Retina (tissue), 1 donor: ENCODE data around the gene FSCN2.
"Not testable (repeated sequence)": the region's sequence is repeated elsewhere in the genome, so short reads cannot be mapped to it uniquely, and the experiment has no call there.

Experiments used
- DNase-seq: peaks from one replicate; pipeline ENCODE4 v3.0.0-alpha.2; 2016

Gene FSCN2

DNA sequence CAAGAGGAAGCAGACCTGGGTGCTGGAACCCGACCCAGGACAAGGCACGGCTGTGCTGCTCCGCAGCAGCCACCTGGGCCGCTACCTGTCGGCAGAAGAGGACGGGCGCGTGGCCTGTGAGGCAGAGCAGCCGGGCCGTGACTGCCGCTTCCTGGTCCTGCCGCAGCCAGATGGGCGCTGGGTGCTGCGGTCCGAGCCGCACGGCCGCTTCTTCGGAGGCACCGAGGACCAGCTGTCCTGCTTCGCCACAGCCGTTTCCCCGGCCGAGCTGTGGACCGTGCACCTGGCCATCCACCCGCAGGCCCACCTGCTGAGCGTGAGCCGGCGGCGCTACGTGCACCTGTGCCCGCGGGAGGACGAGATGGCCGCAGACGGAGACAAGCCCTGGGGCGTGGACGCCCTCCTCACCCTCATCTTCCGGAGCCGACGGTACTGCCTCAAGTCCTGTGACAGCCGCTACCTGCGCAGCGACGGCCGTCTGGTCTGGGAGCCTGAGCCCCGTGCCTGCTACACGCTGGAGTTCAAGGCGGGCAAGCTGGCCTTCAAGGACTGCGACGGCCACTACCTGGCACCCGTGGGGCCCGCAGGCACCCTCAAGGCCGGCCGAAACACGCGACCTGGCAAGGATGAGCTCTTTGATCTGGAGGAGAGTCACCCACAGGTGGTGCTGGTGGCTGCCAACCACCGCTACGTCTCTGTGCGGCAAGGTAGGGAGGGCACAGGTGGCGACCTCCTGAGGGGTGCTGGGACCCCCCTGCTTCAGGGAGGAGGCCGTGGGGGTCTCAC, 667 bp downstream of the FSCN2 start:
- no peak for DNase-seq

DNA sequence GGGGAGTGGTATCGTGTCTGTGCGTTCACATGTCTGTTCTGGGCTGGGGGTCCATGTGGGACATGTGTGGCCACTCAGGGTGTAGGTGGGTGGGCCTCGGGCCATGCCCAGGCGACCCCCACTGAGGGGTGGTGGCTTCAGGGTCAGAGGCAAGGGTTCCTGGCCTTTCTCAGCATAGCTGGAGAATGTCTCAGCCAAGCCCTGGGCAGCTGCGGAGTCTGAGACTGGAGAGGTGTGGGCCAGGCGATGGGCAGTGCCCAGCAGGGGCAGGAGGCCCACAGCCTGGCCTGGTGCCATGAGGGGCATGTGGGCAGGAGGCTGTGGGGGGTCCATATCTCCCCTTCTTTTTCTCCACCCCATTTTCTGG, 1.2 kb downstream of the FSCN2 start:
- DNase-seq, result no peak

DNA sequence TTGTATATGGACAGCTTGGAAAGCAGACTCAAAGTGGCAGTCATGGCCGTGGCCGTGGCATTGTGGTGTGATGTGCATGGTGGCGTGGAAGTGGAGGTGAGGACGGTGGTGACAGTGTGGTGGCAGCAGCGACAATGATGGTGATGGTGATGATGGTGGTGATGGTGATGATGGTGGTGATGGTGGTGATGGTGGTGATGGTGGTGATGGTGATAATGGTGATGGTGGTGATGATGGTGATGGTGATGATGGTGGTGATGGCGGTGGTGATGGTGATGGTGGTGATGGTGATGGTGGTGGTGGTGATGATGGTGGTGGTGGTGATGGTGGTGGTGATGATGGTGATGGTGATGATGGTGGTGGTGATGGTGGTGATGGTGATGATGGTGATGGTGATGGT, 2.8 kb downstream of the FSCN2 start:
- DNase-seq, result not testable (repeated sequence)

DNA sequence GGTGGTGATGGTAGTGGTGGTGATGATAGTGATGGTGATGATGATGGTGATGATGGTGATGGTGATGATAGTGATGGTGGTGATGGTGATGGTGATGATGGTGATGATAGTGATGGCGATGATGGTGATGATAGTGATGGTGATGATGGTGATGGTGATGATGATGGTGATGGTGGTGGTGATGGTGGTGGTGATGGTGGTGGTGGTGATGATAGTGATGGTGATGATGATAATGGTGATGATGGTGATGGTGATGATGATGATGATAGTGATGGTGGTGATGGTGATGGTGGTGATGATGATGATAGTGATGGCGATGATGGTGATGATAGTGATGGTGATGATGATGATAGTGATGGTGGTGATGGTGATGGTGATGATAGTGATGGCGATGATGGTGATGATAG, 3.8 kb downstream of the FSCN2 start:
- DNase-seq, result not testable (repeated sequence)

DNA sequence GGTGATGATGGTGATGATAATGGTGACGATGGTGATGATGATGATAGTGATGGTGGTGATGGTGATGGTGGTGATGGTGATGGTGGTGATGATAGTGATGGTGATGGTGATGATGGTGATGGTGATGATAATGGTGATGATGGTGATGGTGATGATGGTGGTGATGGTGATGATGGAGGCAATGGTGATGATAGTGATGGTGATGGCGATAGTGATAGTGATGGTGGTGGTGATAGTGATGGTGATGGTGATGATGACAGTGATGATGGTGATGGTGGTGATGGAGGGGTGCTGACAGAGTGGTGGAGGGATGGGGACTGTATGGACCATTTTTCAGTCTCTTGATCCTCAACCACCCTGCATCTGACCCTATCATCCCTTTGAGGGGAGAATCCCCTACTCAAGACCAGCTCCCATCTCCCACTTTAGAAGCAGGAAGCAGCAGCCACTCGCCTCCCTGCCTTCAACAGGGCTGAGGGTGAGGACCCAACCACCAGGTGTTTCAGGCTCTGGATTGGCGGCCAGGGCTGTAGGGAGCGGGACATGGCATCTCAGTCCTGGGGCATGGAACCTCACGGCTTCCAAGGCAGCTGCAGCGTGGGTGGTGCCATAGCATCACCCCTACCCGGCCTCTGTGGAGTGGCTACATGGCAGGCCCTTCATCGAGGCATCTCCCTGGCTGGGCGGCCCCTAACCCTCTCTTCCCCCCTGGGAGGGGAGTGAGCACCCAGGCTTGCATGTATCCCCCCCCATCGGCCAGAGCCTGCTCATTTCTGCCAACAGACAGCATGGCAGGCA, 4.5 kb downstream of the FSCN2 start:
- peak; percentile 29 for DNase-seq

DNA sequence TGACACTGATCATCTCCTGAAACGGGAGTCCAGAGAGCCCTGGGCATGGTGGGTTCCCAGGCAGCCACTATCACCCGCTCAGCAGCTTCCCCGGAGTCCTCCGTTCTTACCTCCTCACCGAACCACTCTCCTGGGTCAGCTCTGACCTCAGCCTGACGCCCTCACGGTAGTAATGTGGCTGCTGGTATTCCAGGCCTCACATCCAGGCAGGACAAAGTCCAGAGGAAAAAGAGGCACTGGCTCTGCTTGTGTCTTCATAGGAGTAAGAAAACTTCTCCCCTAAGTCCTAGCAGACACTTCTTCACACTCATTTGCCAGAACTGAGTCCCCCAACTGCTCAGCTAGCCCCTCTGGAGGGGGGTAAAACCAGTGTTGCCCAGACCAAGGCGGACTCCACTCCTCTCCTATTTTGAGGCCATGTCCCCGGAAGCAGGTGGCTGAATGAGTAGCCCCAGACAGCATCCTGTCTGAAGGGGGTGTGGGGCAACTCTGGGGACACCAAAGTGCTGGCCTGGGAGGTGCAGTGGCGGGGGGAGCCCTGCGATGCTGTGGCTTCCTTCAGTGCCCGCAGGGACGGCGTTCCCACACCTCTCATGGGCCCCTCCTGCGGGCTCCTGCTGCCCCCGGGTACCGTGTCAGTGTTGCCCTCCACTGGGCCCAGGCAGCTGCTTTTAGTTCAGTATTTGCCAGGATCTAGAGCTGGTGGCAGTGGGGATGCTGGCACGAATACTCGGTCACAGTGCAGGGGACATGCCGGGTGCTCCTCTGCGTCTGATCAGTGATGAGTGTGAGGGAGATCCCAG, 5.4 kb downstream of the FSCN2 start:
- no peak for DNase-seq

DNA sequence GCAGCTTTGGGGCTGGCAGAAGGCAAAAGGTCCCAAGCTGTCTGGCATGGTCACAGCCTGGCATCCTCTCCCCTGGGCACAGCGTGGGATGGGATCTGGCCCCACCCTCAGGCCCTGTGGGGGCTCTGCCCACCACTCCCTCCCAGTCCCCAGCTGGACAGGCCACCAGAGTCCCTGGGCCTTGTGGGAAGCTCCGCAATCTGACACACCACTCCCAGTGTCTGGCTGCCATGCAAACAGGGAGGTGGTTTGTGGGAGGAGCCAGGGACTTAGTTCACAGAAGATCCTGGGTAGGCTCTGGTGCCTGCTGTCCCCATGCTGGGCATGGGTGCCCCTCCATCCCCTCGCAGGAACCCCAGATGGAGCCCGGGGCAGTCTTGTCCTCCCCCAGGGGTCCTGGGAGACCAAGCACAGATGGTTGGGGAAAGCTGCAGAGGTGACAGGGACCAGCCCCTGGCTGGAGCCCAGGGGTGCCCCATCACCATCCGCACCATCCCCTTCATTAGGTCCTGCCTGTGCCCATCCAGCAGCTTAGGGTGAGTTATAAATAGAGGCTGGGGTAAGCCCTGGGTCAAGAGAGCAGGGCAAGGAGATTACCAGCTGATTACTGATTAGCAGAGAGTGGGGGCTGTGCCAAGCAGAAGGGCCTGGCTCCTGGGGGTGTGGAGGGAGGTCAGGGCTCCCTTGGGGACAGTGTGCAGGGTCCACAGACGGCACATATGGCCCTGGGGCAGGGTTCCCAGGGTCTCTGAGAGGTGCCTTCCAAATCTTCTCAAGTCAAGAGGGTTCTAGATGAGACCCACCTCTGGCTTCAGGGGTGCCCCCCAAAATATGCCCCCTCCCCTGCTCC, 6.2 kb downstream of the FSCN2 start:
- DNase-seq, result no peak

DNA sequence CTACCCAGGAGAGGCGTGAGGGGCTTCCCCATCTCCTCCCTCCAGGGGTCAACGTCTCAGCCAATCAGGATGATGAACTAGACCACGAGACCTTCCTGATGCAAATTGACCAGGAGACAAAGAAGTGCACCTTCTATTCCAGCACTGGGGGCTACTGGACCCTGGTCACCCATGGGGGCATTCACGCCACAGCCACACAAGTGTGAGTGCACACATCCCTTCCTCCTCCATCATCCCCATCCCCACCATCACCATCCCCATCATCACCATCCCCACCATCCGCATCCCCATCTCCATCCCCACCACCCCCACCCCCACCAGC, 6.8 kb downstream of the FSCN2 start:
- DNase-seq, result no peak

DNA sequence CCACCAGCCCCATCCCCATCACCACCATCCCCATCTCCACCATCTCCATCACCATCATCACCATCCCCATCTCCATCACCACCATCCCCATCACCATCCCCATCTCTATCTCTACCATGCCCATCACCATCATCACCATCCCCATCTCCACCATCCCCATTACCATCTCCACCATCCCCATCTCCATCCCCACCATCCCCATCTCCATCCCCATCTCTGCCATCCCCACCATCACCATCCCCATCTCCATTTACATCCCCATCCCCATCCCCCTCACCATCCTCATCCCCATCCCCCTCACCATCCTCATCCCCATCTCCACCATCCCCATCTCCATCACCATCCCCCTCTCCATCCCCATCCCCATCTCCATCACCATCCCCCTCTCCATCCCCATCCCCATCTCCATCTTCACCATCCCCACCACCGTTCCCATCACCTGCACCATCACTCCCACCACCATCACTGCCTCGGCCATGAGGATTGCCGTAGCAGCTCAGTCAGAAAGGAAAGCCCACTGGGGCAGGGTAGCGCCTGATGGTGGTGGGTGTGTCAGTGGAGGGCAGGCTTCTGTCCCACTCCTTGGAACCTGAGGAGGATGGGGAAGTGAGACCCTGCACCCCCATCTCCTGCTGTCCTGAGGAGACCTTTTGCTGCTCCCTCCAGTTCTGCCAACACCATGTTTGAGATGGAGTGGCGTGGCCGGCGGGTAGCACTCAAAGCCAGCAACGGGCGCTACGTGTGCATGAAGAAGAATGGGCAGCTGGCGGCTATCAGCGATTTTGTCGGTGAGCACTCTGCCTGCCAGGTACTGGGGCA, 7.5 kb downstream of the FSCN2 start:
- no peak for DNase-seq

DNA sequence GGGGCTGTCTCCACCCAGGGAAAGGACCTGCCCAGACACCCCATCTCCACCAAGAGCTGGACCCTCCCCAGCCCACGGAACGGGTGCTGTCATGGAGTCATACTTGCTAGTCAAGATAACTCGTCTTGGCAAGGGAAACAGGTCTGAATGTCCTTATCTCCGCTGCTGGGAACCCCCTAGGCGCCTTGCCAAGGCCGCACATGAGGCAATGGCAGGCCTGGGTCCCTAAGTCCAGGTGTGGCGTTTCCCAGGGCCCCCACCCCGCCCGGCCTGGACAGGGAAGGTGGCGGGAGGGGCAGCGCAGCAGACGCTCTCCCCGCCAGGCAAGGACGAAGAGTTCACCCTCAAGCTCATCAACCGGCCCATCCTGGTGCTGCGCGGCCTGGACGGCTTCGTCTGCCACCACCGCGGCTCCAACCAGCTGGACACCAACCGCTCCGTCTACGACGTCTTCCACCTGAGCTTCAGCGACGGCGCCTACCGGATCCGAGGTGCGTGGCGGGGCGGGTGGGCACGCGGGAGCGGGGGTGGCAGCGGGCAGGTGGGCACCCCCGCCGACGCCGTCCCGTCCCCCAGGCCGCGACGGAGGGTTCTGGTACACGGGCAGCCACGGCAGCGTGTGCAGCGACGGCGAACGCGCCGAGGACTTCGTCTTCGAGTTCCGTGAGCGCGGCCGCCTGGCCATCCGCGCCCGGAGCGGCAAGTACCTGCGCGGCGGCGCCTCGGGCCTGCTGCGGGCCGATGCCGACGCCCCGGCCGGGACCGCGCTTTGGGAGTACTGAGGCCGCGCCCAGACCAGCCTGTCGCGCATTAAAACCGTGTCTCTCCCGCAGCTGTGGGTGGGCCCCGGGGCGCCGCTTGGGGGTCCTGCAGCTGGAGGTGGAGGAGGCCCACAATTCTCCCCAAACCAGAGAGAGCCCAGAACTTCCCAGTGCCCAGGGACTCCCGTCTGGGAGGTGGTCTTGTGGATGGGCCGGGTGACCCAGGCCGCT, 8.4 kb downstream of the FSCN2 start:
- peak; percentile 62 for DNase-seq

DNA sequence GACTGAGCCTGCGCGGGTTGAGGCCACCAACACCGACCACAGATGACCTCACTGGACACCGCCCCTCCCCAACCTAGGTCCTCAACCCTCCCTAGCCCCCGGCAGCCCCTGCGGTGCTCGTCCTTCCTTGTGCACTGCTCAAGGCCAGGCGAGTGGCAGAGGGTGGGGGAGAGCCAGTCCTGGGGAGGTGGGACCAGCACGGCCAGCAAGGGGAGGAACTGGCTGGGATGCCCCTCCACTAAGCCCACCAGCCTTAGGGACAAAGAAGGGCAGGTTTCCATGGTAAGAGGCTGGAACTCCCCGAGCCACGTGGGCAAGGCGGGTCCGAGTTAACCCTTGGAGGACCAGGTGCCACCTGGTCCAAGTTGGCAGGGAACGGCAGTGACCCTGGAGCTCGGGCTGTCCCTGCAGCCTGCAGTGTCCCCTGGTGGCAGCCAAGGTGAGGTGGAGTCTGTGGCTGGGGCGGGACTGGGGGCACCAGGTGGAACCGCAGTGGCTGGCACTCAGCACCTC, 9.2 kb downstream of the FSCN2 start:
- DNase-seq, result no peak

DNA sequence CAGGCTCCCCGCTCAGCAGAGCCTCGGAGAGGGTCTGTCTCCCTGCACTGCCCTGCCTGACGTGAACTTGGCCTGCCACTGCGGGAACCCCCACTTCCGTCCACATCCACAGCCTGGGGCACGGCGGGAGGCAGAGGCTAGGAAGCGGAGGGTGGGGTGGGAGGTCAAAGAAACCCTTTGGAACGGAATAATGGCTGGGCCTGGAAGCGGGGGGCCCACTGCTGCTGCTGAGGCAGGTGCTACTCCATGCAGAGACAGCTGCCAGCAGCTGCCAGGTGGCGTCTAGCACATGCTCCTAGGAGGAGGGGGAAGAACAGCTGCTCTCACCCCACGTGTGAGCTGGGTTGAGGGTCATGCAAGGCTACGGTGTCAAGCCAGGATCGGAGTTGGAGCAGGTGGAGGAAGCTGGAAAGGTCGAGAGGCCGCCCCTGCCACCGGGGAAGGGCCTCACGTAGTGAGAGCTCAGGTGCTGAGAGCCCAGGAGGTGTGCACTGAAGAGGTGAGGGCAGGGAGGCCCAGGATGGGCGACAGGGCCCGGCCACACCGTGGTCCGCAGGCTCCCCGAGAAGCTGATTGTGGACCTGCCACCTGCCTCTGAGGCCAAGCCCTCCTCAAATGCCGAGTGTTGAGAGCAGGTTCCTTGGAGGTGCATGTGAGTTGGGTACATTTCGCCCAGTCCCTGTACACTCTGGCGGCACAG, 9.8 kb downstream of the FSCN2 start:
- peak; percentile 91 for DNase-seq

DNA sequence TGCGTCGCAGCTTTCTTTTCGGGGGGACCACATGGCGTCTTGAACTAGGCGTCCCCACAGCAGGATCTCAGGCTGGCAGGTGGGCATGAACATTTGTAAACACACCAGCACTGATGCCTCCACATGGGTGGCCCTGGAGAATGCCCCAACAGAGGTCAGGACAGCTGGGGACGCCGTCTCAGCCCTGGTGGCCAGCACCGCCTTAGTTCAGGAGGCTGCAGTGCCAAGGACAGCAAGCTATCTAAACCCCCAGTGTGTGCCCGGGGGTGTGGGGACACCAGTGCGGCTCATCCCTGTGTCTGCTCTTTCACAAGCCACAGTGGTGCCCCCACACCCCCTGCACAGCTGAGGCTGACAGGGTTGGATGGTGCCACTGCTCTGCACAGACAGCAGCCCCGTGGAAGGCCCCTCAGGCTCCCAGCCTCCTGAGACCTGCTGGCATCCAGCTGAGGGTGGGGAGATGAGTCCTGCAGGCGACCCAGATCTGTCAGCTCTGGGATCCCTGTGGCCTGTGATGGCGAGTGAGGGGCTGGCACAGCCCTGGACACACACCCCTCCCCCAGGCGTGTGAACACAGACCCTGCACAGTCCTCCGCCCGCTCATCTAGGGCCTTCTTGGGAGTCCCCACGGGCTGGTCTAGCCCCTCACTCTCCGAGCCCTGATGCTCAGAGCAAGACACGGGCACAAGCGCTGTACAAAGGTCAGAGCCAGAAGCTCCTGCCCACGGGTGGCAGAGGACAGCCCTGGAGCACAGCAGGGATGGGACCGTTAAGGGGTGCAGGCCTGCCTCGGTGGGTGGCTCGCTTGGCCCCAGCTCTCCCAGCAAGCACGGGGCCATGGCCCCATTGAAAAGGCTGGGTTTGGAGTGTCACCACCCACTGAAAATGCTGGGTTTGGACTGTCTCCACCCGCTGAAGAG, 10.7 kb downstream of the FSCN2 start:
- DNase-seq, result peak; percentile 95

DNA sequence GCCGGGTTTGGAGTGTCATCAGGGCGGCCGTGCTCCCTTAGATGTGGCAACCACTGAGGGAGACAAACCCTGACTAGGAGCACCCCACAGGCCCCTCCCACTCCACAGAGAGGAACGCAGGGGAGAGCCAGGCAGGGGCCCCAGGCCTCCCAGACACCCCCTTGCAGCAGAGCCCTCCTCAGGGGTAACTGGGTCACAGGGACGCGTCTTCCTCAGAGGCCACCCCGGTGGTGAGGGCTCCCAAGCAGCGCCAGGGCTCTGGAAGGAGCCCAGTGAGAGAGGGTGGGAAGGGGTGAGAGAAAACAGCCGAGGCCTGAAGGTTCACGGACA, 11.4 kb downstream of the FSCN2 start:
- no peak for DNase-seq

DNA sequence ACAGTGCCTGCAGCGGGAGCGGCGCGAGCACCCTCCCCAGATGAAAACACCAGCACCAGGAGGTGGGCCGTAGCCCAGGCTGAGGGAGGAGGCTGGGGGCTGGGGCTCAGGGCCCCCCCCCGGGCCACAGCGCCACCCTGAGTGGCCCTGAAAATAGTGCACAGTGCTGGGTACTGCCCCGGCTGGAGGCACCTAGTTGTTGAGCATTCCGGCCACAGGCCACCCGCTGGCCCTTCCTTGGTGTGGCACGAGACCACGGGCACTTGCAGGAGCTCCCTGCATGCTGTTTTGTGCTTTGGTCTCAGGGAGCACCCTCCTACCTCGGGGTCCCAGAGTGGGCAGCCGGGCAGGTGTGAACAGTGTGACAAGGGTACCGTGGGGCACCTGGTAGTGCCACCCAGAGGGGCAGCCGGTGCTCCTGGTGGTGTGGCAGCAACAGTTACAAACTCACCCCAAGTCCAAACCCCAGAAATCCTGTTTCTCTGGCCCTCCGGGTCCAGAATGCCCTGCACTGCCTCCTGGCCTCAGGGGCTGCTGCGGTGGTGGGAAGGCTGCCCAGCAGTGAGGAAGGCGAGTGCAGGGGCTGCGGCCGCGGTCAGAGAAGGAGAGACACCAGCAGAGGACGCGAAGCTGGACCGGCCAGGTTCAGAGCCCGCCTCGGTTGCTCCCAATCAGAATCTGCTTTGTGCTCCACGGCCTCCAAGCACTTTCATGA, 11.9 kb downstream of the FSCN2 start:
- no peak for DNase-seq

DNA sequence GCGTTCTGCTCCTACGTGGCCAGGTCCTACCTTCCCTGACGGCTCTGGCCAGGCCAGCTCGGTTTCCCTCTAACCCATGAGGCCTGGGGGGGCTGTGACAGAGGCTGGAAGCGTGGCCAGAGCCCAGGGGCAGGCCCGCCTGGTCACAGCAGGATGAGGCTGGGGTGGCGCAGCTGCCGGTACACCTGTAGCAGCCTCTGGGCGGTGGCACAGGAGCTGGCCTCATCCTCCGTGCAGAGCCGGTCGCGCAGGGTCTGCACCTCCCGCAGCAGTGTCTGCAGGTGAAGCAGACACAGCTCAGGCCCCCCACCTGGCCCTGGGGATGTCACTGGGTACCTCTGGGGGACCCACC, 12.5 kb downstream of the FSCN2 start:
- DNase-seq, result no peak

DNA sequence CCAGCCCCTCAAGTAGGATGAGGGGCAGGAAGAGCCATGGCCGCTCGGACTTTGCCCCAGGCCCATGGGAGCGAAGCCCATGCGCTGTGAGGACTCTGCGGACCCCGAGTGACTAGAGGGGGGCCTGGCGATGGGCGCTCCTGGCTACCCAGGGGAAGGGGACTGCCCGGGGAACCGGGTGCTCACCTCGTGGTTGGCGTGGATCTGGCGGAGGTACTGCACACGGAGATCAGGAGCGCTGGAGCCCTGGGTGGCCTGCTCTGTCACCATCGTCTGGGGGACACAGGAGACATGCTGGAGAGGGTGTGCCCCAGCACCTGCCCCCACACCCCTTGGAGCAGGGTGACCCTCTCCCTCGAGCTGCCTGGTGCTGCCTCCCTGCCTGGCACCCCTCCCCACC, 12.9 kb downstream of the FSCN2 start:
- DNase-seq, result no peak
